SU-DHL-6 (cell line): ENCODE data around the gene KCNIP4.

Experiments
- H2AFZ ChIP-seq: fragments of 200-600 bp; sonication (generic); 2 replicates; pipeline ENCODE4 v1.6.1; 2014; ENCODE audit warnings: low read depth, mild to moderate bottlenecking, moderate library complexity, mixed read lengths, antibody characterized with exemption, low read length; ENCODE audit not compliant: severe bottlenecking
- H3F3A ChIP-seq: fragments of 200-600 bp; shearing (Covaris generic); 2 replicates; pipeline ENCODE4 v1.6.0; 2016; ENCODE audit warnings: antibody characterized with exemption, mild to moderate bottlenecking; ENCODE audit not compliant: insufficient read depth
- H3K27ac ChIP-seq: fragments of 200-600 bp; sonication (generic); 2 replicates; pipeline ENCODE4 v1.5.1; 2016; ENCODE audit warnings: low read depth, mild to moderate bottlenecking, low read length, moderate library complexity, mixed read lengths
- H3K27me3 ChIP-seq: fragments of 200-600 bp; sonication (generic), shearing (Covaris generic); 2 replicates; pipeline ENCODE4 v1.6.0; 2014; ENCODE audit warnings: mild to moderate bottlenecking, low read length
- H3K36me3 ChIP-seq: fragments of 200-600 bp; sonication (generic); 2 replicates; pipeline ENCODE4 v1.6.1; 2014; ENCODE audit warnings: mild to moderate bottlenecking, low read length, mixed read lengths
- H3K4me2 ChIP-seq: fragments of 300-600, 200-600 bp; shearing (Covaris generic), sonication (generic); 2 replicates; pipeline ENCODE4 v1.6.0; 2014; ENCODE audit warnings: low read length, low read depth, mild to moderate bottlenecking; ENCODE audit not compliant: poor library complexity, severe bottlenecking
- H3K4me3 ChIP-seq: fragments of 200-600 bp; sonication (generic); 2 replicates; pipeline ENCODE4 v1.5.1; 2014; ENCODE audit warnings: antibody characterized with exemption, low read length, mild to moderate bottlenecking, mixed read lengths; ENCODE audit not compliant: insufficient read depth, poor library complexity, severe bottlenecking
- H3K79me2 ChIP-seq: fragments of 200-600 bp; sonication (generic); 2 replicates; pipeline ENCODE4 v1.6.1; 2014; ENCODE audit warnings: mild to moderate bottlenecking, low read length, moderate library complexity; ENCODE audit not compliant: insufficient read depth
- H3K9ac ChIP-seq: fragments of 200-600 bp; sonication (generic); 2 replicates; pipeline ENCODE4 v1.7.0; 2014; ENCODE audit warnings: mild to moderate bottlenecking, low read length
- H3K9me2 ChIP-seq: fragments of 200-600 bp; sonication (generic); replicated peaks from 2 replicates; pipeline ENCODE4 v1.6.1; 2014; ENCODE audit warnings: low read length; ENCODE audit not compliant: insufficient read depth
- H3K9me3 ChIP-seq: fragments of 200-600 bp; sonication (generic); 2 replicates; pipeline ENCODE4 v1.6.1; 2014; ENCODE audit warnings: low read length, mixed read lengths; ENCODE audit not compliant: insufficient read depth
- H4K20me1 ChIP-seq: fragments of 200-600 bp; sonication (generic); 2 replicates; pipeline ENCODE4 v1.6.1; 2014; ENCODE audit warnings: low read depth, mild to moderate bottlenecking, antibody characterized with exemption, low read length, moderate library complexity, mixed read lengths
- CTCF ChIP-seq: fragments of 200-600 bp; sonication (generic); IDR thresholded peaks from one replicate; pipeline ENCODE4 v1.5.1; 2017; ENCODE audit warnings: antibody characterized with exemption, mild to moderate bottlenecking, low read length, moderate library complexity; ENCODE audit not compliant: insufficient read depth, poor library complexity, severe bottlenecking
- EZH2phosphoT487 ChIP-seq: fragments of 200-600 bp; sonication (generic), shearing (Covaris generic); conservative IDR thresholded peaks from 2 replicates; pipeline ENCODE4 v1.6.1; 2018; ENCODE audit warnings: mild to moderate bottlenecking, antibody characterized with exemption, low read length, moderate library complexity, mixed read lengths

The KCNIP4 gene

GRCh38 chr4:20684852-20685763, 1263.5 kb downstream of the KCNIP4 start:
- H3K4me3 ChIP-seq = no peak overlapping the region
- H3K27ac ChIP-seq = no peak overlapping the region
- H3K9me3 ChIP-seq = no peaks in the 10 kb centered on the region
- H3K79me2 ChIP-seq = no peaks in the 10 kb centered on the region
- H4K20me1 ChIP-seq = no peaks in the 10 kb centered on the region
- no peaks in the 10 kb centered on the region for H3K9me2 ChIP-seq
- no peak overlapping the region for H2AFZ ChIP-seq
- no peak overlapping the region for H3K4me2 ChIP-seq
- H3K36me3 ChIP-seq = no peaks in the 10 kb centered on the region
- no peaks in the 10 kb centered on the region for H3K27me3 ChIP-seq
- no peak overlapping the region for H3K9ac ChIP-seq
- TF ChIP-seq EZH2phosphoT487 (no peak), CTCF (no peak)
- no peaks in the 10 kb centered on the region for H3F3A ChIP-seq

GRCh38 chr4:20683766-20684165, 1264.8 kb downstream of the KCNIP4 start:
- Histone ChIP-seq H3K9me3 (no peaks in the 10 kb centered on the region), H3K4me3 (no peak overlapping the region), H3K27me3 (no peaks in the 10 kb centered on the region), H3K9me2 (no peaks in the 10 kb centered on the region), H3K27ac (no peak overlapping the region), H3K9ac (no peak overlapping the region), H3K79me2 (no peaks in the 10 kb centered on the region), H2AFZ (no peak overlapping the region), H3F3A (no peaks in the 10 kb centered on the region), H4K20me1 (no peaks in the 10 kb centered on the region), H3K4me2 (no peak overlapping the region), H3K36me3 (no peaks in the 10 kb centered on the region)
- TF ChIP-seq EZH2phosphoT487 = no peak
- no peak for TF ChIP-seq CTCF

- Histone ChIP-seq H3K79me2 (no peaks in the 10 kb centered on the region), H3K27me3 (no peaks in the 10 kb centered on the region), H3K4me2 (no peak overlapping the region), H3K27ac (no peak overlapping the region), H3K9me2 (no peaks in the 10 kb centered on the region), H2AFZ (no peak overlapping the region), H3F3A (no peaks in the 10 kb centered on the region), H4K20me1 (no peaks in the 10 kb centered on the region), H3K4me3 (no peak overlapping the region), H3K9me3 (no peaks in the 10 kb centered on the region), H3K36me3 (no peaks in the 10 kb centered on the region), H3K9ac (no peak overlapping the region)
- TF ChIP-seq EZH2phosphoT487 = no peak
- TF ChIP-seq CTCF = no peak
Observed at GRCh38 chr4:20682853-20683252, 1265.7 kb downstream of the KCNIP4 start.
